IPS-18c (cell line): ENCODE data around the gene ZNF860.
A peak's percentile ranks its signal among the peaks of the same experiment; 100 is the strongest.
"Not testable (repeated sequence)": the region's sequence is repeated elsewhere in the genome, so short reads cannot be mapped to it uniquely, and the experiment has no call there.

ENCODE experiments used
- H3K4me3 ChIP-seq: 2 replicates; pipeline ENCODE4 v1.7.0; 2013; ENCODE audit warnings: low read depth, mild to moderate bottlenecking, low read length, moderate library complexity; ENCODE audit not compliant: insufficient read depth
- H3K9me3 ChIP-seq: one replicate; pipeline ENCODE4 v1.6.1; 2013; ENCODE audit warnings: mild to moderate bottlenecking, low read length, moderate library complexity; ENCODE audit not compliant: control insufficient read depth, insufficient read depth

Gene ZNF860

DNA sequence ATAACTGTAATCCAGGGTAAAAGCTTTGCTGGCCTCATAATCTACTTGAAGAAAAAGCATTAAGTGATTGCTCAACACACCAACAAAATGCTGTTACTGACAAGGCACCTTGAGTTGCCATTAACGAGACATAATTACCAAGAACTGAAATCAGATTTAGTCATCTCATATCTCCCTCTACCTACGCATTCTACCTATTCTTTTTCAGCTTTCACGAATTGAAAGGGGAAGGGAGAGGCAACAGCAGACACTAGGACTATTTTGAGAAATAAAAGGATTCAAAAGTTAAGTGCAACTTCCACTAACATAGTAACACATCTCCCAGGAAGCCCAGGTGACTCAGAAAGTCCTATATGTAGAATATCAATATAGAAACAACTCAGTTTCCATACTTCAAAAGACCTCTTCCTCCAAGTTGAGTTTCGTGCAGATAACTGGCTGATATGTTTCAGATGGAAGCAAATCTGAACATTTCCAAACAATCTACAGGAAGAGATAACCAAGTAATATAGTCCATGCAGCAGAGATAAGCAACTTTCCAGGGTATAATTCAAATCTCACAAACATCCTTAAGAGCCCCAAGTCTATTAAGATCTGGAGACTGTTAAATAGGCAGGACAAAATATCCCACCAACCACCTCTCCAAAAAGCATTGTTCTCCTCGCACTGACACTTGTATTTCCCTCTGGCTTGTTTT is 2.4 kb upstream of the ZNF860 start:
- no peaks in the 10 kb centered on the region for H3K9me3 ChIP-seq
- H3K4me3 ChIP-seq: no peak overlapping the region

- peak overlapping the region; percentile 94 for H3K4me3 ChIP-seq
- no peaks in the 10 kb centered on the region for H3K9me3 ChIP-seq
Observed at GRCh38 chr3:31980530-31981205, 882 bp upstream of the ZNF860 start.

DNA sequence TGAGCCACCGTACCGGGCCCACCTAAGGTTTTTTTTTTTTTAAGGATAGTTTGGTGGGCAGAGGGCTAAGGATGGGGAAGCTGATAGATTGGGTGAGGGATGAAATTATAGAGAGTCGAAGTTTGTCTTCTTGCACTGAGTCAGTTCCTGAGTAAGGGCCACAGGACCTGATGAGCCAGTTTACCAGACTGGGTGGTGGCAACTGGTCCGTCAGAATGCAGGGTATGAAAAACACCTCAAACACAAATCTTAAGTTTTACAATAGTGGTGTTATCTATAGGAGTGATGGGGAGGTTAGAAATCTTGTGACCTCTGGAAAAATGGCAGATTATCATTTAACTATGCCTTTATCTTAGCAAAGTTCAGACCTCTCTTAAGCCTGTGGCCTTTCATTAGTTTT is 2.8 kb downstream of the ZNF860 start:
- Histone ChIP-seq H3K9me3 (no peaks in the 10 kb centered on the region), H3K4me3 (no peak overlapping the region)

DNA sequence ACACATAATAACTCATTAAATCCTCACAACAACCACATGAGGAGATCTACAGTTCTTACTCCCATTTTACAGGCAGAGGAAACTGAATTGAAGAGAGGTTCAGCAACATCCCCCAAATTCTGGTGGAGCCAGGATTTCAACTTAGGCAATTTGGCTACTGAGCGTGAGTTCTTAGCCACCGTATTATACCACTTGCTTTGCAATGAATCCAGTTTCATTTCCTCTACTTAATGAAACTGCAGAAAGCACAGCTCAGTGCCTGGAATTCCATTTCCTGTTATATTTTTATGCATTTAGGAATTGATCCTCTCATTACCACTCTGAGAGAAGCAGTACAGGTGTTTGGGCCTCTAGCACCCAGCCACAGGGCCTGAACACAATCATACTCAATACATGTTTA is 4.3 kb downstream of the ZNF860 start:
- H3K9me3 ChIP-seq: no peaks in the 10 kb centered on the region
- no peak overlapping the region for H3K4me3 ChIP-seq

- no peaks in the 10 kb centered on the region for H3K9me3 ChIP-seq
Observed at GRCh38 chr3:31988271-31988670, 6.7 kb downstream of the ZNF860 start.

DNA sequence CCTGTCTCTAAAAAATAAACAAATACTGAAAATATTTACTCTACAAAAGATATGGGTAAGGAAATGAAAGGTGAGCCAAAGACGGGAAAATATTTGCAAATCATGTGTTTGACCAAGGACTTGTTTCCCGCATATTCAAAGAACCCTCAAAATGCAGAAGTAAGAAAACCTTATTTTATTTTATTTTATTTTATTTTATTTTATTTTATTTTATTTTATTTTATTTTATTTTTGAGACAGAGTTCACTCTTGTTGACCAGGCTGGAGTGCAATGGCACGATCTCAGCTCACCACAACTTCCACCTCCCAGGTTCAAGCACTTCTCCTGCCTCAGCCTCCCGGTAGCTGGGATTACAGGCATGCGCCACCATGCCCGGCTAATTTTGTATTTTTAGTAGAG is 11.4 kb downstream of the ZNF860 start:
- H3K4me3 ChIP-seq, H3K9me3 ChIP-seq: not testable (repeated sequence)

More at GRCh38 chr3:31988271-31988670, 6.7 kb downstream of the ZNF860 start:
- 0 out of 2 replicates have a peak overlapping the region, but pooled peaks have one; percentile 6 for H3K4me3 ChIP-seq

GRCh38 chr3:31993843-31994242 is 12.3 kb downstream of the ZNF860 start:
- no peak overlapping the region for H3K4me3 ChIP-seq
- H3K9me3 ChIP-seq: no peaks in the 10 kb centered on the region

DNA sequence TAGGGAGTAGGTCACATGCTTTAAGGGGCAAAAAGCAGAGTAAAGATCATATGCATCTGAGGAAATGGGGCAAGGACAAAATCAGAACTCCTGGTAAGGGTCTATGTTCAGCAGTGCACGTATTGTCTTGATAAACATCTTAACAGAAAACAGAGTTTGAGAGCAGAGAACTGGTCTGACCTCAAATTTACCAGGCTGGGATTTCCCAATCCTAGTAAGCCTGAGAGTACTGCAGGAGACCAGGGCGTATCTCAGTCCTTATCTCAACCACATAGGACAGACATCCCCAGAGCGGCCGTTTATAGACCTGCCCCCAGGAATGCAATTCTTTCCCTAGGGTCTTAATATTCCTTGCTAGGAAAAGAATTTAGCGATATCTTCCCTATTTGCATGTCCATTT is 13.5 kb downstream of the ZNF860 start:
- not testable (repeated sequence) for H3K9me3 ChIP-seq, H3K4me3 ChIP-seq

DNA sequence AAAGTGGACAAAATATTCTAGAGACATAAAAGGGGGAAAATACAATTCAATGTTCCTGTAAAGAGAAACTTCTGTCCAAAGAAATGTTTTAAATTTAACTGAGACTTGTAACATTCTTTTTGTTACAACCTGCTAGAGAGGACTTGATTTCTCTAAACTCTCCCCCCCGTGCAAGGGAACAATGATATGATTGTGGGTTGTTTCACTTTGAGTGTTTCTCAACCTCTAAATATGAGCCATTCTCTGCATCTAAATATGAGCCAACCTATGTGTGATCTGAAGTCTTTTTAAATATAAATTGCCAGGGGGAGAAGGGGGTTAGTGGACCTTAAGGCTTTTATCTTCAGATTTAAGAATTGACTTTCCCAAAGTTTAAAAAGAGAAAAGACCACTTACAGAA is 14.6 kb downstream of the ZNF860 start:
- Histone ChIP-seq H3K9me3 (no peaks in the 10 kb centered on the region), H3K4me3 (no peak overlapping the region)

DNA sequence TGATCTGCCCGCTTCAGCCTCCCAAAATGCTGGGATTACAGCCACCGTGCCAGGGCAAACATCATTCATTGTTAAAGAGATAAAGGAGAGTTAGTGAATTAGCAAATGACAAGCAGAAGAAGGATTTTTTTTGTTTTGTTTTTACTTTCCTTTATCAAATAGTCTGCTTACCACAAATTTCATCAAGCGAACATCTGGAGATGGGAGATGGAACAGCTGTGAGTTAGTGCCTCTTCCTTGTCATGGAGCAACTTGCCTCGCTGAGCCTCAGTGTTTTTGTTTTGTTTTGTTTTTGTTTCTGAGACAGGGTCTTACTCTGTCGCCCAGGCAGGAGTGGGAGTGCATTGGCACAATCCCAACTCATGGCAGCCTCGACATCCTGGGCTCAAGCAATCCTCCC is 15.9 kb downstream of the ZNF860 start:
- Histone ChIP-seq H3K4me3 (no peak overlapping the region), H3K9me3 (no peaks in the 10 kb centered on the region)

- Histone ChIP-seq H3K9me3 (no peaks in the 10 kb centered on the region), H3K4me3 (no peak overlapping the region)
Observed at GRCh38 chr3:31999907-32000439, 18.4 kb downstream of the ZNF860 start.

DNA sequence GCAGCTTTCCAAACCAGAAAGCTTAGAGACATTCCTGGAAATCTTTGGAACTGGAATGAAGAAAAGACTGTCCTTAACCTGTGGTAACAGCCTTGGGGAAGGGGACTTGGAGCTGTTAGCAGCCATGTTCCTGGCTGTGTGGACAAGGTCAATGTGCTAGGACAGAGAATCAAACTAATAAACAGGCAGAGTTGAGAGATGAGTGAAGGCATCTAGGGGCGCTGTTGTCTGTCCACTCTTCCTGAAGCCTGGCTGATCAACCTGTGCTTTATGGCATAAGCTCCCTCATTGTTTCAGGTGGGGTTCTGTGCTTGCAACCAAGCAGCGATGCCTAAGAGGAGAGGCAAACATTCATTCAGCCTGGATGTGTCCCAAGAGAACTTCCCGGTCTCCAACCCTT is 19.3 kb downstream of the ZNF860 start:
- H3K4me3 ChIP-seq: no peak overlapping the region
- no peaks in the 10 kb centered on the region for H3K9me3 ChIP-seq

DNA sequence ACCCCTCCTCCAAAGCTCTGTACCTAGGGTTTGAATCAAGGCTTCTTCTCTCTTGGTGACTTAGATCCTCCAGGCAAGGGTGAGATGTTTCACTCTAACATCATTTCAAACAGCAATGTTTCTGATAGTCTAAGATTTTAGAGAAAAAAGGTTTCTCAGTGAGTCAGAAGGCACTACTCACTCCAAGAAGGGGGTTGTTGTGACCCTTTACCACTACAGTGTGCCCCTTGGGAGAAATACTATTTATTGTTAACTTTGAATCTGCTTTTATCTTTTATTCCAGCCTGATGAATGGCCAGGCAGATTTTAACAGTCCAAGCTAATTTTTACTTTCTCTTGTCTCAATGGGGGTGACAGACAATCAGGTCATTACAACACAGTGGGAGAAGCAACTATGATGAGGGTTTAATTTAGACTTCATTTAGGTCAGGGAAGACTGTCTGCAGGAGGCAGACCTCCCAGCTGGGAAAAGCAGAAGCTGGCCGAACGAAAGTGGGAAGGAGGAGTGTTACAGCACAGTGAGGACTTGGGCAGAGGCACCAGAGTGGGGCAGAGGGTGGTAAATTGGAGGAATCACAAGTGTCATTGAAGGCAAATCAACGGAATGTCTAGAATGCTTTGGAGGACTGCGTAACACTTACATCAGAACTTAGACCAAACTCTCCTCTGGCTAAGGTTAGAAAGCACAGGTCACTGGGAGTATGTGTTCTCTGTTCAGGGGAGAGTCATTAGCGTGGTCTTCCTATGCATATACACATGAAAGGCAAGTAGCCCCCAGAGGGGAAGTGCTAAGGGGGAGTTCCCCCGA is 21.2 kb downstream of the ZNF860 start:
- H3K4me3 ChIP-seq: no peak overlapping the region
- H3K9me3 ChIP-seq: no peaks in the 10 kb centered on the region

GRCh38 chr3:32003380-32003779 is 21.8 kb downstream of the ZNF860 start:
- Histone ChIP-seq H3K4me3 (no peak overlapping the region), H3K9me3 (no peaks in the 10 kb centered on the region)

DNA sequence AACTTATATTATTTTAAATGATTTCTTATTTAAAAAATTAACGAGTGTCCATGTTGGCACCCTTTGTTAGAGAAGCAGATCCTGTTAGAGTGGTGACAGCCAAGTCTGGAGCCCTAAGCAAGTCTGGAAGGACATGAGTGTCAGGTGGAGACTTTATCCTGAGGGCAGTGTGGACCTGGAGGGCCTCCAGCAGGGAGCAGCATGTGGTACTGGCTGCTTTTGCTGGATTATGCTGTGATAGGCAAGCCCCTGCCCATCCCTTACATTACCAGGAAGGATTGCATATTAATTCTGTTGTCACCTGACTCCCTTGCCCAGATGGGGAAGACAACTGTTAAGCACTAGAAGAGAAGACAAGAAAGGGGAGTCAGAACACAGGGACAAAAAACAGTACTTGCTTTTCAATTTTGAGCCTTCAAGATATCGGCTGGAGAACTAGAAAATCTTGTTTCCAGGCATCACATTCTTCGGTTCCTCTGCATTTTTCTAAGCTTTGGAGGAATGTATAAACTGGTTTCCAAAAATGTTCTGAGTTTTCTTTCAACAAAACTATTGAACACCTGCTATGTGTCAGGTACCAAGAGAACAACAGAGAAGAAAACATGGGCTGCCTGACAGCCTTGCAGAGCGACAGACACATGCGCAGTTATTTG is 22.7 kb downstream of the ZNF860 start:
- no peaks in the 10 kb centered on the region for H3K9me3 ChIP-seq
- H3K4me3 ChIP-seq: no peak overlapping the region

DNA sequence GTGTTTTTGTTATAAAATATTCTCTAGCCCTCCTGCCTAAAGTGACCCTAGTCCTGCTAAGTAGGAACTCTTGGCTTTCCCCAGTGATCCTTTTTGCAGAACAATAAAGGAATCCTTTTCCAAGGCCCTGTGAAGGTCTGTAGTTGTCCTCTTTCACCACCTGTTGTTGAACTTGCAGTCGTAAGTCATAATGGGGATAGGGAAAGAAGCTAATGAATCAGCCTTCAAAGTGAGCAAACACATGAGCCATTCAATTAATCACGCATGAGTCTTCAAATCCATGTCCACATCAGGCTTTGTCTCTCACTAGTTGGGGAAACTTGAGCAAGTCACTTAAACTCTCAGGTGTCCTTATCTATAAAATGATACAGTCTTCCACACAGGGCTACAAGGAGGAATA is 27.6 kb downstream of the ZNF860 start:
- no peak overlapping the region for H3K4me3 ChIP-seq
- H3K9me3 ChIP-seq: no peaks in the 10 kb centered on the region

- Histone ChIP-seq H3K4me3 (no peak overlapping the region), H3K9me3 (no peaks in the 10 kb centered on the region)
Observed at GRCh38 chr3:32009957-32010356, 28.4 kb downstream of the ZNF860 start.
